ENCODE measurements around the gene GNAS-AS1. TPM values are rescaled to one million over a fixed set of nuclear protein-coding genes. Genes with fewer than 3 reads are reported as not detected.

Gene GNAS-AS1
- total RNA-seq, 1 donor from 2014 or later, result 0.25 TPM

- no peak for DNase-seq
- H3K4me3 ChIP-seq, result no peak overlapping the region
- no peaks in the 10 kb centered on the region for H3K4me1 ChIP-seq
- no peak for TF ChIP-seq CTCF (IDR thresholded peaks at IDR 0.05; ENCODE audit: borderline replicate concordance)
- intact Hi-C loops (cut with micrococcal nuclease), result no loop called here
- no peak overlapping the region for H3K27ac ChIP-seq (replicated peaks)
- peaks cover 67% of the 10 kb centered on the region for H3K27me3 ChIP-seq (ENCODE audit: low read depth)
- no peaks in the 10 kb centered on the region for H3K9me3 ChIP-seq (replicated peaks)
- no peaks in the 10 kb centered on the region for H3K36me3 ChIP-seq
These were observed 39.4 kb downstream of the GNAS-AS1 start for GRCh38 chr20:58811334-58811733.

GRCh38 chr20:58810879-58811250 is 39.8 kb downstream of the GNAS-AS1 start:
- intact Hi-C loops (cut with micrococcal nuclease), result no loop called here
- DNase-seq, result no peak
- no peak overlapping the region for H3K27ac ChIP-seq (replicated peaks)
- TF ChIP-seq CTCF (IDR thresholded peaks at IDR 0.05; ENCODE audit: borderline replicate concordance), result no peak
- H3K4me1 ChIP-seq, result no peaks in the 10 kb centered on the region
- H3K36me3 ChIP-seq, result no peaks in the 10 kb centered on the region
- no peaks in the 10 kb centered on the region for H3K9me3 ChIP-seq (replicated peaks)
- H3K4me3 ChIP-seq, result no peak overlapping the region
- H3K27me3 ChIP-seq (ENCODE audit: low read depth), result peaks cover 71% of the 10 kb centered on the region

GRCh38 chr20:58810116-58810878 is 40.4 kb downstream of the GNAS-AS1 start:
- no peaks in the 10 kb centered on the region for H3K36me3 ChIP-seq
- no peaks in the 10 kb centered on the region for H3K4me1 ChIP-seq
- H3K27me3 ChIP-seq (ENCODE audit: low read depth), result peaks cover 76% of the 10 kb centered on the region
- DNase-seq, result no peak
- H3K9me3 ChIP-seq (replicated peaks), result no peaks in the 10 kb centered on the region
- no peak overlapping the region for H3K4me3 ChIP-seq
- H3K27ac ChIP-seq (replicated peaks), result no peak overlapping the region
- intact Hi-C loops (cut with micrococcal nuclease), result no loop called here
- TF ChIP-seq CTCF (IDR thresholded peaks at IDR 0.05; ENCODE audit: borderline replicate concordance), result no peak

DNA sequence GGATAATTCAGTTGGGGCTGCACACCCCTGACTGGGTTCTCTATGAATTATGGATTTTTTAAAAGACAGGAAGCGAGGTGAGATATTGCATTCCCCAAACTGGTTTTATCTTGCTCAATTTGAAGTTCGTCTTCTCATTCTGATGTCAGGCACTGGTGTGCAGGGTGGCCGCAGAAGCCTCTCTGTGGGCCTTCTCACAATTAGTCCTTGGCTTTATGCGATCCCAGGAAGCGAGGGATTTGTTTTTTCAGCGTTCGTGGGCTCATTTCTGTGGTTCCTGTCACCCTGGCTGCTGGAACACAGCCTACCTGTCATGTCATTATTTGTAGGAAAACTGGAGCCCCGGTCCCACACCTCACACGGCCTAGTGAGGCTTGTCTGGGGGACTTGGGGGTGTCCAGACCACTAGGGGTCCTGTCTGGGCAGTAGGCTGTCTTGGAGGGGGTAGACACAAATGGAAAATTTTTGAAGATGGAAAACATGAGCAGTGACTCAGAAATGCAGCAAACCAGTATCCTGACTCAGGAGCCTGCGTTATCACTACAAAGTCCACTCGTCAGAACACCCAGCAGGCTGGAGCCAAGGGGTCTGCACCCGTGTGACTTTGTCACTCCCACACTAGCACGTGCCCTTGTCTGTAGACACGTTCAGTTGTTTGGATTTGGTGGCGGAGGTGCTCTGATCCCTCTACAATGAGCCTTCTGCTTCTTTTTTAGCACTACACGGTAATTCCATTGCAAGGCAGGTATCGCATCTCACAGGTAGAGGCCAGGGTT is 42.2 kb downstream of the GNAS-AS1 start:
- intact Hi-C loops (cut with micrococcal nuclease), result no loop called here
- H3K9me3 ChIP-seq (replicated peaks), result no peaks in the 10 kb centered on the region
- no peak overlapping the region for H3K27ac ChIP-seq (replicated peaks)
- no peak for DNase-seq
- no peaks in the 10 kb centered on the region for H3K4me1 ChIP-seq
- H3K36me3 ChIP-seq, result no peaks in the 10 kb centered on the region
- TF ChIP-seq CTCF (IDR thresholded peaks at IDR 0.05; ENCODE audit: borderline replicate concordance), result no peak
- H3K27me3 ChIP-seq (ENCODE audit: low read depth), result peaks cover 85% of the 10 kb centered on the region
- H3K4me3 ChIP-seq, result no peak overlapping the region

- no peaks in the 10 kb centered on the region for H3K36me3 ChIP-seq
- peaks cover 89% of the 10 kb centered on the region for H3K27me3 ChIP-seq (ENCODE audit: low read depth)
- H3K9me3 ChIP-seq (replicated peaks), result no peaks in the 10 kb centered on the region
- H3K27ac ChIP-seq (replicated peaks), result no peak overlapping the region
- no peaks in the 10 kb centered on the region for H3K4me1 ChIP-seq
- no peak for TF ChIP-seq CTCF (IDR thresholded peaks at IDR 0.05; ENCODE audit: borderline replicate concordance)
- no peak for DNase-seq
- intact Hi-C loops (cut with micrococcal nuclease), result no loop called here
- no peak overlapping the region for H3K4me3 ChIP-seq
These were observed 42.9 kb downstream of the GNAS-AS1 start for GRCh38 chr20:58807801-58808200.

All from left ventricle myocardium inferior (tissue), 1 donor.